GM12878 (cell line): ENCODE data around the gene PCBP1. TPM values are rescaled to one million over a fixed set of nuclear protein-coding genes. Genes with fewer than 3 reads are reported as not detected.
A peak's percentile ranks its signal among the peaks of the same experiment; 100 is the strongest.

Experiments
- BACH1 ChIP-seq: fragments of 450-650 bp; IDR thresholded peaks from 2 replicates; pipeline ENCODE4 v1.6.1; 2017; ENCODE audit warnings: mild to moderate bottlenecking, borderline replicate concordance
- BMI1 ChIP-seq: fragments of 450-650 bp; IDR thresholded peaks from 2 replicates; pipeline ENCODE4 v1.6.1; 2016; ENCODE audit warnings: mild to moderate bottlenecking, moderate library complexity, borderline replicate concordance
- CHD1 ChIP-seq: IDR thresholded peaks from 2 replicates; pipeline ENCODE4 v1.6.1; 2012; ENCODE audit warnings: low read depth, low read length, improper control_type of control experiment
- CHD4 ChIP-seq: fragments of 200-600 bp; sonication (generic); IDR thresholded peaks from 2 replicates; pipeline ENCODE4 v1.6.1; 2016; ENCODE audit warnings: mild to moderate bottlenecking
- CUX1 ChIP-seq: IDR thresholded peaks from 2 replicates; pipeline ENCODE4 v1.6.1; 2012; ENCODE audit warnings: improper control_type of control experiment, low read depth, low read length; ENCODE audit not compliant: insufficient replicate concordance
- HDGF ChIP-seq: fragments of 450-650 bp; IDR thresholded peaks from 2 replicates; pipeline ENCODE4 v1.6.1; 2016; ENCODE audit warnings: antibody characterized with exemption
- IKZF1 ChIP-seq: fragments of 450-650 bp; conservative IDR thresholded peaks from 2 replicates; pipeline ENCODE4 v1.6.1; 2017; ENCODE audit warnings: antibody characterized with exemption, mild to moderate bottlenecking
- KAT2A ChIP-seq: conservative IDR thresholded peaks from 2 replicates; pipeline ENCODE4 v1.6.1; 2011; ENCODE audit warnings: low read depth, low read length; ENCODE audit not compliant: control insufficient read depth
- LARP7 ChIP-seq: fragments of 450-650 bp; IDR thresholded peaks from 2 replicates; pipeline ENCODE4 v1.6.1; 2017; ENCODE audit warnings: mild to moderate bottlenecking
- MEF2B ChIP-seq: fragments of 450-650 bp; IDR thresholded peaks from 2 replicates; pipeline ENCODE4 v1.6.1; 2018; ENCODE audit warnings: mild to moderate bottlenecking, moderate library complexity; ENCODE audit not compliant: partially characterized antibody, poor library complexity, severe bottlenecking
- MTA2 ChIP-seq: fragments of 450-650 bp; IDR thresholded peaks from 2 replicates; pipeline ENCODE4 v1.6.1; 2016; ENCODE audit warnings: low read depth, mild to moderate bottlenecking, moderate library complexity
- MXI1 ChIP-seq: fragments of 150-350 bp; IDR thresholded peaks from 2 replicates; pipeline ENCODE4 v1.6.1; 2011; ENCODE audit warnings: low read depth, mild to moderate bottlenecking, inconsistent platforms, low read length, improper control_type of control experiment
- NR2C1 ChIP-seq: fragments of 450-650 bp; IDR thresholded peaks from 2 replicates; pipeline ENCODE4 v1.6.1; 2017; ENCODE audit warnings: antibody characterized with exemption, mild to moderate bottlenecking, moderate library complexity
- RAD21 ChIP-seq: IDR thresholded peaks from 2 replicates; pipeline ENCODE4 v1.6.1; 2011; ENCODE audit warnings: mild to moderate bottlenecking, low read depth, low read length, moderate library complexity; ENCODE audit not compliant: insufficient read depth
- SMAD1 ChIP-seq: fragments of 450-650 bp; IDR thresholded peaks from 2 replicates; pipeline ENCODE4 v1.6.1; 2018; ENCODE audit warnings: mild to moderate bottlenecking, low read depth; ENCODE audit not compliant: partially characterized antibody
- STAT3 ChIP-seq: IDR thresholded peaks from 2 replicates; pipeline ENCODE4 v1.6.1; 2011; ENCODE audit warnings: low read depth, low read length, improper control_type of control experiment
- TCF12 ChIP-seq: IDR thresholded peaks from 2 replicates; pipeline ENCODE4 v1.6.1; 2011; ENCODE audit warnings: low read depth, mild to moderate bottlenecking, low read length
- TCF3 ChIP-seq: IDR thresholded peaks from 2 replicates; pipeline ENCODE4 v1.6.1; 2012; ENCODE audit warnings: low read depth, mild to moderate bottlenecking, low read length, borderline replicate concordance; ENCODE audit not compliant: insufficient read depth
- ZNF24 ChIP-seq: fragments of 450-650 bp; IDR thresholded peaks from 2 replicates; pipeline ENCODE4 v1.6.1; 2017; ENCODE audit warnings: antibody characterized with exemption, mild to moderate bottlenecking
- ZNF384 ChIP-seq: IDR thresholded peaks from 2 replicates; pipeline ENCODE4 v1.6.1; 2012; ENCODE audit warnings: low read depth, mild to moderate bottlenecking, low read length, improper control_type of control experiment, borderline replicate concordance
- ZSCAN29 ChIP-seq: fragments of 450-650 bp; IDR thresholded peaks from 2 replicates; pipeline ENCODE4 v1.6.1; 2017; ENCODE audit warnings: mild to moderate bottlenecking, moderate library complexity
- polyA plus RNA-seq, 11 experiments: library from polyadenylated mRNA; depleted of rRNA in 4 of 11; unstranded in 6 of 11; stranded (reverse) in 5 of 11; fragments of >200 nt; fragmentation: Nextera tagmentation in 4 of 11; fragmentation: Illumina TruSeq in 1 of 11; extraction: Ambion mirVana in 4 of 11; extraction: Trizol in 1 of 11; gene quantifications; 1 replicate in 1 of 11; 2 replicates in 10 of 11; pipeline versions ENCODE4 v1.2.1 to v1.2.3, GENCODE V29; 2011 to 2016; ENCODE audit warnings: inconsistent platforms in 2 of 11, missing spikeins in 2 of 11, low read depth in 1 of 11
- total RNA-seq, 4 experiments: library from RNA; depleted of rRNA in 3 of 4; stranded (reverse); fragments of >200 nt in 3 of 4; fragmentation: Illumina TruSeq in 1 of 4; extraction: Trizol in 1 of 4; gene quantifications; 2 replicates each; pipeline versions ENCODE4 v1.2.1 to v1.2.3, GENCODE V29; 2013 to 2021
- TF ChIP-seq, protein P1 (sequence below): fragments of 450-650 bp; IDR thresholded peaks from 2 replicates; pipeline ENCODE4 v1.6.1; 2017; ENCODE audit warnings: borderline replicate concordance
- TF ChIP-seq, protein P2 (sequence below): fragments of 150-350 bp; IDR thresholded peaks from 2 replicates; pipeline ENCODE4 v1.6.1; 2014; ENCODE audit warnings: mild to moderate bottlenecking, low read depth, low read length

The PCBP1 gene
- total and polyA plus RNA-seq, 10 of the 15 experiments (the other 5 are each of a cell fraction or from before 2014, with no cell fraction given), result 24.4 to 494 (median 130) TPM

- TF ChIP-seq MXI1 (peak; percentile 63; the same call in 1 of the 2 replicates), RAD21 (peak; percentile 1; the same call in 1 of the 2 replicates), MTA2 (no peak), NR2C1 (no peak), ZNF384 (no peak), MEF2B (no peak), BMI1 (no peak), SMAD1 (no peak), STAT3 (no peak), ZNF24 (no peak), CHD1 (no peak), ZSCAN29 (no peak), TCF3 (no peak), CUX1 (no peak), LARP7 (no peak), KAT2A (no peak), IKZF1 (no peak; the same call in 1 of the 2 replicates), HDGF (no peak), CHD4 (no peak), TCF12 (0 out of 2 replicates have a peak, but pooled peaks have one; percentile 25), BACH1 (peak; percentile 53; the same call in 1 of the 2 replicates)
- TF ChIP-seq, protein P1, sequence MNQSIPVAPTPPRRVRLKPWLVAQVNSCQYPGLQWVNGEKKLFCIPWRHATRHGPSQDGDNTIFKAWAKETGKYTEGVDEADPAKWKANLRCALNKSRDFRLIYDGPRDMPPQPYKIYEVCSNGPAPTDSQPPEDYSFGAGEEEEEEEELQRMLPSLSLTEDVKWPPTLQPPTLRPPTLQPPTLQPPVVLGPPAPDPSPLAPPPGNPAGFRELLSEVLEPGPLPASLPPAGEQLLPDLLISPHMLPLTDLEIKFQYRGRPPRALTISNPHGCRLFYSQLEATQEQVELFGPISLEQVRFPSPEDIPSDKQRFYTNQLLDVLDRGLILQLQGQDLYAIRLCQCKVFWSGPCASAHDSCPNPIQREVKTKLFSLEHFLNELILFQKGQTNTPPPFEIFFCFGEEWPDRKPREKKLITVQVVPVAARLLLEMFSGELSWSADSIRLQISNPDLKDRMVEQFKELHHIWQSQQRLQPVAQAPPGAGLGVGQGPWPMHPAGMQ, result no peak
- TF ChIP-seq, protein P2, sequence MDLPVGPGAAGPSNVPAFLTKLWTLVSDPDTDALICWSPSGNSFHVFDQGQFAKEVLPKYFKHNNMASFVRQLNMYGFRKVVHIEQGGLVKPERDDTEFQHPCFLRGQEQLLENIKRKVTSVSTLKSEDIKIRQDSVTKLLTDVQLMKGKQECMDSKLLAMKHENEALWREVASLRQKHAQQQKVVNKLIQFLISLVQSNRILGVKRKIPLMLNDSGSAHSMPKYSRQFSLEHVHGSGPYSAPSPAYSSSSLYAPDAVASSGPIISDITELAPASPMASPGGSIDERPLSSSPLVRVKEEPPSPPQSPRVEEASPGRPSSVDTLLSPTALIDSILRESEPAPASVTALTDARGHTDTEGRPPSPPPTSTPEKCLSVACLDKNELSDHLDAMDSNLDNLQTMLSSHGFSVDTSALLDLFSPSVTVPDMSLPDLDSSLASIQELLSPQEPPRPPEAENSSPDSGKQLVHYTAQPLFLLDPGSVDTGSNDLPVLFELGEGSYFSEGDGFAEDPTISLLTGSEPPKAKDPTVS, result no peak
These were observed 2.1 kb downstream of the PCBP1 start (continued) for GRCh38 chr2:70089220-70089982.
